GM23248 (cell line): ENCODE data around the gene ERCC8. TPM values are rescaled to one million over a fixed set of nuclear protein-coding genes. Genes with fewer than 3 reads are reported as not detected.
A peak's percentile ranks its signal among the peaks of the same experiment; 100 is the strongest.

ENCODE experiments used
- DNase-seq: peaks from one replicate; pipeline ENCODE4 v3.0.0-alpha.2; 2015
- H2AFZ ChIP-seq: fragments of 200-600 bp; sonication (generic); 2 replicates; pipeline ENCODE4 v1.6.1; 2016; ENCODE audit warnings: antibody characterized with exemption
- H3F3A ChIP-seq: fragments of 200-600 bp; sonication (generic); 2 replicates; pipeline ENCODE4 v1.6.1; 2016; ENCODE audit warnings: mild to moderate bottlenecking, antibody characterized with exemption, mixed run types; ENCODE audit not compliant: insufficient read depth
- H3K27ac ChIP-seq: fragments of 200-600 bp; sonication (generic); 2 replicates; pipeline ENCODE4 v1.5.1; 2016; ENCODE audit warnings: mild to moderate bottlenecking
- H3K27me3 ChIP-seq: fragments of 200-600 bp; sonication (generic); replicated peaks from 2 replicates; pipeline ENCODE4 v1.6.1; 2016; ENCODE audit warnings: mild to moderate bottlenecking; ENCODE audit not compliant: insufficient read depth
- H3K36me3 ChIP-seq: fragments of 200-600 bp; sonication (generic); 2 replicates; pipeline ENCODE4 v1.6.1; 2016; ENCODE audit warnings: low read depth, mild to moderate bottlenecking
- H3K4me1 ChIP-seq: fragments of 200-600 bp; sonication (generic); 2 replicates; pipeline ENCODE4 v1.6.1; 2016; ENCODE audit warnings: mild to moderate bottlenecking; ENCODE audit not compliant: insufficient read depth
- H3K4me2 ChIP-seq: fragments of 200-600 bp; sonication (generic); one replicate; pipeline ENCODE4 v1.6.1; 2016; ENCODE audit warnings: mild to moderate bottlenecking; ENCODE audit not compliant: unreplicated experiment
- H3K4me3 ChIP-seq: fragments of 200-600 bp; sonication (generic); 2 replicates; pipeline ENCODE4 v1.5.1; 2016; ENCODE audit warnings: mild to moderate bottlenecking
- H3K79me2 ChIP-seq: fragments of 200-600 bp; sonication (generic); 2 replicates; pipeline ENCODE4 v1.6.1; 2016; ENCODE audit warnings: mild to moderate bottlenecking; ENCODE audit not compliant: insufficient read depth
- H3K9ac ChIP-seq: fragments of 200-600 bp; sonication (generic); 2 replicates; pipeline ENCODE4 v1.6.1; 2016; ENCODE audit warnings: mild to moderate bottlenecking
- H3K9me2 ChIP-seq: fragments of 200-600 bp; sonication (generic); 2 replicates; pipeline ENCODE4 v1.6.1; 2016; ENCODE audit warnings: mixed run types, mild to moderate bottlenecking, moderate library complexity; ENCODE audit not compliant: insufficient read depth
- H3K9me3 ChIP-seq: fragments of 200-600 bp; sonication (generic); one replicate; pipeline ENCODE4 v1.6.1; 2017; ENCODE audit warnings: low read depth
- H4K20me1 ChIP-seq: fragments of 200-600 bp; sonication (generic); 2 replicates; pipeline ENCODE4 v1.6.0; 2016; ENCODE audit not compliant: insufficient read depth
- EZH2 ChIP-seq: fragments of 200-600 bp; sonication (generic); IDR thresholded peaks from 2 replicates; pipeline ENCODE4 v1.6.1; 2018; ENCODE audit warnings: antibody characterized with exemption, mild to moderate bottlenecking; ENCODE audit not compliant: insufficient read depth, poor library complexity, severe bottlenecking
- EZH2phosphoT487 ChIP-seq: fragments of 200-600 bp; sonication (generic); IDR thresholded peaks from 2 replicates; pipeline ENCODE4 v1.6.1; 2018; ENCODE audit warnings: antibody characterized with exemption, moderate library complexity, mild to moderate bottlenecking, low read depth; ENCODE audit not compliant: insufficient read depth
- WGBS, 2 experiments: methylation state at CpG; one replicate each; pipeline ENCODE4 v1.1.6; 2015 to 2017; ENCODE audit warnings: low lambda C conversion rate in 2 of 2, low coverage in 1 of 2; ENCODE audit errors: missing lambda C conversion rate in 2 of 2; 5-methylcytosine and 5-hydroxymethylcytosine counted together
- in situ Hi-C: fragments of 300-500 bp; cut with MboI; formaldehyde crosslinking; loops from 2 replicates; pipeline ENCODE4 v1.15.0; 2020
- polyA plus RNA-seq: library from polyadenylated mRNA; unstranded; fragments of >200 nt; fragmentation: Nextera tagmentation; extraction: Ambion mirVana; gene quantifications from 2 replicates; pipeline ENCODE4 v1.2.1, GENCODE V29; 2016
- total RNA-seq: library from RNA; depleted of rRNA; stranded (reverse); fragments of >200 nt; shearing (Covaris generic); gene quantifications from 2 replicates; pipeline ENCODE4 v1.2.3, GENCODE V29; 2014

The ERCC8 gene
- total and polyA plus RNA-seq, 2 experiments from 2014 or later = 12.7 to 15.5 TPM

DNA sequence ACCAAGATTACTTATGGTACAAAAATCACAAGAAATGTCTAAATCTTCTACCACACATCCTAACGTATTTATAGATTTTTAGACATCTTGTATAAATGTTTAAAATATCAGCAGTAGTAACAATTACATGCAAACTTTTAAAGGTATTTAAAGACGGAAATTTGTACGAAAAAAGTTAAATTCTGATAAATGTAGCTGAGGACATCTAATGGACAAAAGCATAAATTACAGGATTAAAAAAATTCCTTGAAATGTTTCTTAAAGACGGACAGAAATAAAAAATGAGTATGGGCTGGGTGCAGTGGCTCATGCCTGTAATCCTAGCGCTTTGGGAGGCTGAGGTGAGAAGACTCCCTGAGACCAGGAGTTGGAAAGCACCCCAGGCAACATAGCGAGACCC lies 15.8 kb downstream of the ERCC8 start:
- Histone ChIP-seq H3K27ac (no peak overlapping the region), H3K9me2 (no peaks in the 10 kb centered on the region), H3K36me3 (0 out of 2 replicates have a peak, but pooled peaks cover 5% of the 10 kb centered on the region), H3K79me2 (no peaks in the 10 kb centered on the region), H3K4me3 (no peak overlapping the region), H3K4me2 (no peak overlapping the region), H3K9me3 (no peaks in the 10 kb centered on the region), H3K27me3 (no peaks in the 10 kb centered on the region), H3K4me1 (no peaks in the 10 kb centered on the region), H3F3A (no peaks in the 10 kb centered on the region), H2AFZ (no peak overlapping the region), H4K20me1 (no peaks in the 10 kb centered on the region), H3K9ac (no peak overlapping the region)
- peak; percentile 23 for DNase-seq
- TF ChIP-seq EZH2 (no peak), EZH2phosphoT487 (no peak)
- 83 to 87% methylated on average over 6 of the region's 6 CpGs for WGBS, 2 experiments
- in situ Hi-C loops = no loop called here

DNA sequence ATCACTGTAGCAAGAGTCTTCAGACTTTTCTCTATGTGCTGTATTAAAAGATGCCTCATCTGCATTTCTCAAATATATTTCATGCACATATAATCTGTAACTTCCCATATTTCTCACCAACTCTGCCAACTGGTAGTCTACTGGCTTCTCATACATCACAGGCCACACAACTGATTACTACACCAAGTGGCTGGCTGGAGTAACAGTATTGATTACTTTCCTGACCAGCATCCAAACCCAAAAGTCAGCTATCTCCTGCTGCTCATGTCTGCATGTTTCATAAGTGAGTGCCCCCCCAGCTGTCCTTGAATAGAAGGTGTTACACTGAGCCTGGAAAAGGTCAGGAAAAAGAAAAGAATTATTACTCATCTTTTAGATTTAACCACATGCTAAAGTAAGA lies 17.4 kb downstream of the ERCC8 start:
- Histone ChIP-seq H3K4me1 (no peaks in the 10 kb centered on the region), H3K9me2 (no peaks in the 10 kb centered on the region), H3K79me2 (no peaks in the 10 kb centered on the region), H4K20me1 (no peaks in the 10 kb centered on the region), H3K4me3 (no peak overlapping the region), H2AFZ (no peak overlapping the region), H3K9ac (no peak overlapping the region), H3K36me3 (0 out of 2 replicates have a peak, but pooled peaks cover 5% of the 10 kb centered on the region), H3F3A (no peaks in the 10 kb centered on the region), H3K4me2 (no peak overlapping the region), H3K27ac (no peak overlapping the region), H3K9me3 (no peaks in the 10 kb centered on the region), H3K27me3 (no peaks in the 10 kb centered on the region)
- TF ChIP-seq EZH2phosphoT487 = no peak
- no peak for TF ChIP-seq EZH2
- in situ Hi-C loops = no loop called here
- DNase-seq = no peak

DNA sequence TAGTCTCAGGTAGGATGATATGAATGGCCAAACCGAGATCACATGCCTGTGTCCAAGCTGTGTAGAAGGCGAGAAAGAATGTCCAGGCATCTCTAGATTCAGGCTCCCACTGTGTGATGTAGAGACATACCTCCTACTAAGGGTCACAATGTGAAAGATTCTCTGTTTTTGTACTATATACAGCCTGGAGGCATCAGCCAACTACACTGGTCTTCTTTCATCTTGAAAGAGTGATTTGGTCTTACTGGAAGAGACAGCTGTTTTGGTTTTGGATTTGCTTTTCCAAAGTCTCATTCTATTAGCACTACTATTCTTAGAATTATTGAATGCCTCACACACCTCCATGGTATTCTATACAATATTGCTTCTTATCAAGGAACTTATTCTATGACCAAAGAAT lies 26.4 kb downstream of the ERCC8 start:
- H3K9ac ChIP-seq = no peak overlapping the region
- no peaks in the 10 kb centered on the region for H4K20me1 ChIP-seq
- no peak overlapping the region for H3K4me3 ChIP-seq
- no peaks in the 10 kb centered on the region for H3K9me2 ChIP-seq
- H3K79me2 ChIP-seq = no peaks in the 10 kb centered on the region
- peaks cover 20% of the 10 kb centered on the region for H3K36me3 ChIP-seq
- TF ChIP-seq EZH2 (no peak), EZH2phosphoT487 (no peak)
- H3K27ac ChIP-seq = no peak overlapping the region
- H3K4me2 ChIP-seq = no peak overlapping the region
- peaks cover 6% of the 10 kb centered on the region; the same call in 1 of the 2 replicates for H3K4me1 ChIP-seq
- in situ Hi-C loops = no loop called here
- no peaks in the 10 kb centered on the region for H3K9me3 ChIP-seq
- 95 to 98% methylated on average over 2 of the region's 2 CpGs for WGBS, 2 experiments
- no peak overlapping the region for H2AFZ ChIP-seq
- no peak for DNase-seq
- H3K27me3 ChIP-seq = no peaks in the 10 kb centered on the region
- H3F3A ChIP-seq = no peaks in the 10 kb centered on the region

GRCh38 chr5:60916646-60917045 lies 28.2 kb downstream of the ERCC8 start:
- no peak overlapping the region for H3K27ac ChIP-seq
- TF ChIP-seq EZH2 (no peak), EZH2phosphoT487 (no peak)
- in situ Hi-C loops = no loop called here
- no peaks in the 10 kb centered on the region for H3K27me3 ChIP-seq
- no peak overlapping the region for H3K4me3 ChIP-seq
- H3K9me2 ChIP-seq = no peaks in the 10 kb centered on the region
- H3K9ac ChIP-seq = no peak overlapping the region
- H2AFZ ChIP-seq = no peak overlapping the region
- no peaks in the 10 kb centered on the region for H3K79me2 ChIP-seq
- DNase-seq = peak; percentile 55
- peaks cover 6% of the 10 kb centered on the region; the same call in 1 of the 2 replicates for H3K4me1 ChIP-seq
- peaks cover 18% of the 10 kb centered on the region for H3K36me3 ChIP-seq
- H3F3A ChIP-seq = no peaks in the 10 kb centered on the region
- no peaks in the 10 kb centered on the region for H4K20me1 ChIP-seq
- H3K4me2 ChIP-seq = peak overlapping the region; percentile 8
- H3K9me3 ChIP-seq = no peaks in the 10 kb centered on the region

- Histone ChIP-seq H2AFZ (no peak overlapping the region), H3K27me3 (no peaks in the 10 kb centered on the region), H3K4me1 (no peaks in the 10 kb centered on the region), H3K9me3 (no peaks in the 10 kb centered on the region), H3K9ac (no peak overlapping the region), H3K4me3 (no peak overlapping the region), H3K36me3 (peaks cover 3% of the 10 kb centered on the region; the same call in 1 of the 2 replicates), H3F3A (no peaks in the 10 kb centered on the region), H4K20me1 (no peaks in the 10 kb centered on the region), H3K79me2 (no peaks in the 10 kb centered on the region), H3K27ac (no peak overlapping the region), H3K9me2 (no peaks in the 10 kb centered on the region), H3K4me2 (no peak overlapping the region)
- TF ChIP-seq EZH2phosphoT487 = no peak
- no peak for TF ChIP-seq EZH2
- WGBS, 2 experiments = 91 to 93% methylated on average over 4 of the region's 4 CpGs
- in situ Hi-C loops = no loop called here
- no peak for DNase-seq
These were observed 41.5 kb downstream of the ERCC8 start for GRCh38 chr5:60903356-60903755.
